PC-3 (cell line): Measurements from ENCODE around the gene GRIP1. TPM values are rescaled to one million over a fixed set of nuclear protein-coding genes. Genes with fewer than 3 reads are reported as not detected.

ENCODE experiments used
- ATAC-seq: fragments of 200-7000 bp; cut with Tn5 transposase; 2 replicates; pipeline ENCODE4 v1.9.1; 2020; ENCODE audit warnings: mild to moderate bottlenecking, moderate library complexity
- BruUV-seq: library from RNA; stranded (reverse); fragments of 400-500 nt; replicated peaks from 2 replicates; lab custom pipeline; 2021; lab: Mats Ljungman, UMichigan
- CTCF ChIA-PET: fragments of 300-600 bp; sonication (Branson Sonifier 250); formaldehyde crosslinking; loops from one replicate; lab custom pipeline; 2022; ENCODE audit warnings: antibody characterized with exemption; lab: Charles Lee
- POLR2A ChIA-PET: fragments of 300-600 bp; sonication (Branson Sonifier 250); formaldehyde crosslinking; loops from one replicate; lab custom pipeline; 2022; ENCODE audit warnings: antibody characterized with exemption; ENCODE audit not compliant: unreplicated experiment; lab: Charles Lee
- DNase-seq: peaks from one replicate; pipeline ENCODE4 v3.0.0-alpha.2; 2015
- H2AFZ ChIP-seq: fragments of 300-600 bp; sonication (generic); 2 replicates; pipeline ENCODE4 v1.6.0; 2016; ENCODE audit warnings: antibody characterized with exemption, low read length
- H3F3A ChIP-seq: fragments of 300-600 bp; sonication (generic); one replicate; pipeline ENCODE4 v1.6.0; 2017; ENCODE audit warnings: antibody characterized with exemption, low read length, control low read depth, mild to moderate bottlenecking; ENCODE audit not compliant: unreplicated experiment
- H3K27ac ChIP-seq: fragments of 300-600 bp; sonication (generic); 2 replicates; pipeline ENCODE4 v1.5.1; 2016; ENCODE audit warnings: mild to moderate bottlenecking, low read length
- H3K27me3 ChIP-seq: fragments of 300-600 bp; sonication (generic); 2 replicates; pipeline ENCODE4 v1.6.1; 2016; ENCODE audit warnings: low read length, mixed read lengths
- H3K36me3 ChIP-seq: fragments of 300-600 bp; sonication (generic); 2 replicates; pipeline ENCODE4 v1.6.1; 2016; ENCODE audit warnings: low read depth, mixed run types, low read length, mixed read lengths
- H3K4me1 ChIP-seq: fragments of 300-600 bp; sonication (generic); 2 replicates; pipeline ENCODE4 v1.5.1; 2016; ENCODE audit warnings: low read length; ENCODE audit not compliant: insufficient read depth
- H3K4me2 ChIP-seq: fragments of 300-600 bp; sonication (generic); 2 replicates; pipeline ENCODE4 v1.6.0; 2016; ENCODE audit warnings: low read length
- H3K4me3 ChIP-seq: fragments of 300-600 bp; sonication (generic); 2 replicates; pipeline ENCODE4 v1.5.1; 2016; ENCODE audit warnings: mild to moderate bottlenecking, low read length, mixed read lengths
- H3K79me2 ChIP-seq: fragments of 300-600 bp; sonication (generic); 2 replicates; pipeline ENCODE4 v1.6.1; 2017; ENCODE audit warnings: low read length, mixed read lengths
- H3K9ac ChIP-seq: fragments of 300-600 bp; sonication (generic); 2 replicates; pipeline ENCODE4 v1.6.0; 2016; ENCODE audit warnings: mild to moderate bottlenecking, low read length
- H3K9me2 ChIP-seq: fragments of 300-600 bp; sonication (generic); replicated peaks from 2 replicates; pipeline ENCODE4 v1.6.1; 2016; ENCODE audit warnings: mixed run types, low read length, mixed read lengths
- H3K9me3 ChIP-seq: fragments of 300-600 bp; sonication (generic); 2 replicates; pipeline ENCODE4 v1.6.1; 2016; ENCODE audit warnings: low read length, mixed read lengths
- H4K20me1 ChIP-seq: fragments of 300-600 bp; sonication (generic); 2 replicates; pipeline ENCODE4 v1.6.1; 2016; ENCODE audit warnings: low read length, mixed read lengths
- CTCF ChIP-seq: fragments of 300-600 bp; sonication (generic); conservative IDR thresholded peaks from 2 replicates; pipeline ENCODE4 v1.5.1; 2017; ENCODE audit warnings: antibody characterized with exemption, low read depth, mild to moderate bottlenecking, low read length
- EZH2 ChIP-seq: fragments of 300-600 bp; sonication (generic); IDR thresholded peaks from one replicate; pipeline ENCODE4 v1.6.1; 2017; ENCODE audit warnings: antibody characterized with exemption, mild to moderate bottlenecking, low read length; ENCODE audit not compliant: unreplicated experiment
- EZH2phosphoT487 ChIP-seq: fragments of 300-600 bp; sonication (generic); IDR thresholded peaks from 2 replicates; pipeline ENCODE4 v1.6.1; 2018; ENCODE audit warnings: mild to moderate bottlenecking, antibody characterized with exemption, low read length, borderline replicate concordance
- intact Hi-C: fragments of 100-400 bp; cut with micrococcal nuclease; formaldehyde crosslinking; loops from 2 replicates; pipeline ENCODE4 v1.9.0; 2023
- total RNA-seq: library from RNA; depleted of rRNA; stranded (reverse); fragments of >200 nt; gene quantifications from 2 replicates; pipeline ENCODE4 v1.2.3, GENCODE V29; 2014

GRIP1 gene
- total RNA-seq, 1 experiment from 2014 or later: 2.0 TPM

- ATAC-seq: peak; percentile 89
- Histone ChIP-seq H3K4me3 (no peak overlapping the region), H2AFZ (no peak overlapping the region), H3K9me2 (no peaks in the 10 kb centered on the region), H3K4me1 (peaks cover 31% of the 10 kb centered on the region), H3K9me3 (no peaks in the 10 kb centered on the region), H3K4me2 (peak overlapping the region; percentile 47), H3K27ac (peak overlapping the region; percentile 32), H3F3A (no peaks in the 10 kb centered on the region), H3K79me2 (no peaks in the 10 kb centered on the region), H3K36me3 (no peaks in the 10 kb centered on the region), H3K9ac (no peak overlapping the region), H3K27me3 (no peaks in the 10 kb centered on the region), H4K20me1 (no peaks in the 10 kb centered on the region)
- peak; percentile 93 for DNase-seq
- BruUV-seq: no TSS peak
- ChIA-PET CTCF (no interaction called here), POLR2A (no interaction called here)
- intact Hi-C loops: no loop called here
- TF ChIP-seq CTCF: no peak
- no peak for TF ChIP-seq EZH2
- TF ChIP-seq EZH2phosphoT487: no peak
Observed at GRCh38 chr12:66647034-66647691, 31.7 kb downstream of the GRIP1 start.

- no peak for ATAC-seq
- POLR2A ChIA-PET: no interaction called here
Observed at GRCh38 chr12:66644151-66644550, 34.7 kb downstream of the GRIP1 start.

More at GRCh38 chr12:66644151-66644550, 34.7 kb downstream of the GRIP1 start:
- no TSS peak for BruUV-seq
- no peak overlapping the region for H2AFZ ChIP-seq
- no peaks in the 10 kb centered on the region for H3K27me3 ChIP-seq
- no peaks in the 10 kb centered on the region for H3K79me2 ChIP-seq
- no peak overlapping the region for H3K4me3 ChIP-seq
- H3K9me2 ChIP-seq: no peaks in the 10 kb centered on the region
- peaks cover 31% of the 10 kb centered on the region for H3K4me1 ChIP-seq
- CTCF ChIA-PET: no interaction called here
- no peak for TF ChIP-seq EZH2
- TF ChIP-seq EZH2phosphoT487: no peak
- TF ChIP-seq CTCF: no peak
- H3K9me3 ChIP-seq: no peaks in the 10 kb centered on the region
- no peak overlapping the region for H3K27ac ChIP-seq
- no peak overlapping the region for H3K4me2 ChIP-seq
- H3K36me3 ChIP-seq: no peaks in the 10 kb centered on the region
- H3K9ac ChIP-seq: no peak overlapping the region
- DNase-seq: no peak
- H3F3A ChIP-seq: no peaks in the 10 kb centered on the region
- no peaks in the 10 kb centered on the region for H4K20me1 ChIP-seq
- intact Hi-C loops: no loop called here
